Neural cell (in vitro differentiated cells): ENCODE data around the gene METTL3. TPM values are rescaled to one million over a fixed set of nuclear protein-coding genes. Genes with fewer than 3 reads are reported as not detected.

Experiments used
- H2AFZ ChIP-seq: fragments of 200-600, 300-800 bp; sonication (generic), shearing (Covaris generic); 2 replicates; pipeline ENCODE4 v1.6.0; 2014; ENCODE audit warnings: low read depth, mild to moderate bottlenecking, antibody characterized with exemption, low read length, moderate library complexity
- H3F3A ChIP-seq: fragments of 200-600 bp; shearing (Covaris generic); 2 replicates; pipeline ENCODE4 v1.6.1; 2016; ENCODE audit warnings: mild to moderate bottlenecking, moderate library complexity, mixed read lengths, antibody characterized with exemption, low read length; ENCODE audit not compliant: insufficient read depth, poor library complexity, severe bottlenecking
- H3K27ac ChIP-seq: fragments of 200-600, 300-800 bp; sonication (generic), shearing (Covaris generic); 2 replicates; pipeline ENCODE4 v1.5.1; 2014; ENCODE audit warnings: mild to moderate bottlenecking, low read length, moderate library complexity
- H3K27me3 ChIP-seq: fragments of 300-800, 200-600 bp; sonication (generic), shearing (Covaris generic); 2 replicates; pipeline ENCODE4 v1.6.0; 2014; ENCODE audit warnings: mild to moderate bottlenecking, low read depth, low read length, moderate library complexity; ENCODE audit not compliant: insufficient read depth
- H3K36me3 ChIP-seq: fragments of 300-800, 200-600 bp; sonication (generic), shearing (Covaris generic); 2 replicates; pipeline ENCODE4 v1.5.1; 2014; ENCODE audit warnings: mild to moderate bottlenecking, antibody characterized with exemption, low read length, moderate library complexity; ENCODE audit not compliant: insufficient read depth
- H3K4me2 ChIP-seq: fragments of 300-800, 200-600 bp; sonication (generic), shearing (Covaris generic); 2 replicates; pipeline ENCODE4 v1.6.0; 2014; ENCODE audit warnings: mild to moderate bottlenecking, low read length
- H3K4me3 ChIP-seq: fragments of 300-800, 200-600 bp; sonication (generic), shearing (Covaris generic); 2 replicates; pipeline ENCODE4 v1.5.1; 2014; ENCODE audit warnings: mild to moderate bottlenecking, low read length, moderate library complexity
- H3K79me2 ChIP-seq: fragments of 200-600 bp; shearing (Covaris generic); replicated peaks from 2 replicates; pipeline ENCODE4 v1.6.0; 2014; ENCODE audit warnings: mild to moderate bottlenecking, low read length, moderate library complexity; ENCODE audit not compliant: insufficient read depth
- H3K9ac ChIP-seq: fragments of 300-800, 200-600 bp; sonication (generic), shearing (Covaris generic); 2 replicates; pipeline ENCODE4 v1.6.1; 2016; ENCODE audit warnings: mild to moderate bottlenecking, low read length, mixed read lengths
- H3K9me2 ChIP-seq: fragments of 200-600 bp; shearing (Covaris generic); 2 replicates; pipeline ENCODE4 v1.6.1; 2016; ENCODE audit warnings: mild to moderate bottlenecking, low read length, mixed read lengths; ENCODE audit not compliant: insufficient read depth
- H3K9me3 ChIP-seq: fragments of 200-600, 300-800 bp; sonication (generic), shearing (Covaris generic); 2 replicates; pipeline ENCODE4 v1.6.1; 2016; ENCODE audit warnings: mild to moderate bottlenecking, mixed run types, low read length, moderate library complexity, mixed read lengths
- H4K20me1 ChIP-seq: fragments of 200-600 bp; shearing (Covaris generic); 2 replicates; pipeline ENCODE4 v1.6.1; 2016; ENCODE audit warnings: mild to moderate bottlenecking, mixed run types; ENCODE audit not compliant: insufficient read depth
- EP300 ChIP-seq: fragments of 450-650 bp; conservative IDR thresholded peaks from 2 replicates; pipeline ENCODE4 v1.6.1; 2014; ENCODE audit warnings: antibody characterized with exemption, mild to moderate bottlenecking, moderate library complexity; ENCODE audit not compliant: poor library complexity, severe bottlenecking
- EZH2 ChIP-seq: fragments of 200-600, 300-800 bp; shearing (Covaris generic), sonication (generic); IDR thresholded peaks from 2 replicates; pipeline ENCODE4 v1.6.1; 2014; ENCODE audit warnings: antibody characterized with exemption, low read length, borderline replicate concordance, mild to moderate bottlenecking; ENCODE audit not compliant: insufficient read depth, poor library complexity, severe bottlenecking
- MXI1 ChIP-seq: fragments of 450-650 bp; conservative IDR thresholded peaks from 2 replicates; pipeline ENCODE4 v1.6.1; 2014; ENCODE audit warnings: antibody characterized with exemption, mild to moderate bottlenecking; ENCODE audit not compliant: poor library complexity, severe bottlenecking
- RAD21 ChIP-seq: fragments of 450-650 bp; conservative IDR thresholded peaks from 2 replicates; pipeline ENCODE4 v1.6.1; 2014; ENCODE audit warnings: antibody characterized with exemption, mild to moderate bottlenecking, moderate library complexity
- SMC3 ChIP-seq: fragments of 450-650 bp; conservative IDR thresholded peaks from 2 replicates; pipeline ENCODE4 v1.6.1; 2014; ENCODE audit warnings: antibody characterized with exemption, mild to moderate bottlenecking, moderate library complexity; ENCODE audit not compliant: poor library complexity
- TAF1 ChIP-seq: IDR thresholded peaks from 2 replicates; pipeline ENCODE4 v1.6.1; 2012; ENCODE audit warnings: low read depth
- polyA plus RNA-seq: library from polyadenylated mRNA; depleted of rRNA; stranded (reverse); fragments of >200 nt; gene quantifications from 2 replicates; pipeline ENCODE4 v1.2.3, GENCODE V29; 2014
- TF ChIP-seq, protein P1 (sequence below): IDR thresholded peaks from 2 replicates; pipeline ENCODE4 v1.6.1; 2012; ENCODE audit warnings: borderline replicate concordance
- TF ChIP-seq, protein P2 (sequence below): fragments of 450-650 bp; IDR thresholded peaks from 2 replicates; pipeline ENCODE4 v1.5.1; 2014; ENCODE audit warnings: antibody characterized with exemption, mild to moderate bottlenecking, moderate library complexity; ENCODE audit not compliant: poor library complexity, severe bottlenecking

METTL3 gene
- polyA plus RNA-seq, 1 donor from 2014 or later, result 262 TPM

DNA sequence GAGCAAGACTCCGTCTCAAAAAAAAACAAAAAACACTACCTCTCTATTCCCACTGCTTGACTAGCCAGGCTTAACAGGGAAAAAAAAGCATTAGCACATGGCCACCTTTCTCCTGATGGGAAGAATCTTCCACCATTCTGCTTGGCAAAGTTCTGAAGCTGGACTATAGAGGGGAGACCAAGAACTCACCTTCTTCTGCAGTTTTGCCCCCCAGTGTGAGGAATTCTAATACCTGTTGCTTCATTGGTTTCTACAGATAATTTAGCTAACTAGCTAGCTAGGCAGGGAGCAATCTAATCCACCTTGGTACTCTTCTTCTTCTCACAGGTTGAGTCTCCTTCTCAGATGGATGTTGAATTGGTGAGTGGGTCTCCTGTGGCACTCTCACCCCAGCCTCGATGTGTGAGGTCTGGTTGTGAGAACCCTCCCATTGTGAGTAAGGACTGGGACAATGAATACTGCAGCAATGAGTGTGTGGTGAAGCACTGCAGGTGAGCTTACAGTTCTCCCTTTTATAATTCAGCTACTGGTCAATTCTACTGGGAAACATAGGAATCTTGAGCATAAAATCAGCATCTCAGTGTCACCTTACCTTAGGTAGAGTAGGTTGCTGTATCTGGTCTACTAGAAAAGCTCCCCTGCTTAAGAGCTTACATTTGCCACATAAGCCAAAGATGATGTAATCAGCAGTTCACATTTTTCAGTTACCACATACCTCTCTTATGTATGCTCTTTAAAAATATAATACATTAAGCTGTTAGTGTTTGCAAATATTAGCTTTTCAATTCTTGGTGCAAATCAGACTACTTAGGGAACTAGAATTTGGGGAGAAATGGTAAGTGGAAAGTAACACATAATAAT, 16.0 kb downstream of the METTL3 start:
- H3K9me2 ChIP-seq, result no peaks in the 10 kb centered on the region
- peaks cover 13% of the 10 kb centered on the region for H3K36me3 ChIP-seq
- H3K79me2 ChIP-seq, result no peaks in the 10 kb centered on the region
- no peaks in the 10 kb centered on the region for H4K20me1 ChIP-seq
- H3K4me3 ChIP-seq, result no peak overlapping the region
- TF ChIP-seq MXI1 (no peak), EP300 (no peak), EZH2 (no peak), RAD21 (no peak), TAF1 (no peak)
- no peaks in the 10 kb centered on the region for H3F3A ChIP-seq
- no peaks in the 10 kb centered on the region for H3K27me3 ChIP-seq
- no peak overlapping the region for H3K27ac ChIP-seq
- no peak overlapping the region for H3K9ac ChIP-seq
- no peak overlapping the region for H3K4me2 ChIP-seq
- H2AFZ ChIP-seq, result no peak overlapping the region
- H3K9me3 ChIP-seq, result no peaks in the 10 kb centered on the region

DNA sequence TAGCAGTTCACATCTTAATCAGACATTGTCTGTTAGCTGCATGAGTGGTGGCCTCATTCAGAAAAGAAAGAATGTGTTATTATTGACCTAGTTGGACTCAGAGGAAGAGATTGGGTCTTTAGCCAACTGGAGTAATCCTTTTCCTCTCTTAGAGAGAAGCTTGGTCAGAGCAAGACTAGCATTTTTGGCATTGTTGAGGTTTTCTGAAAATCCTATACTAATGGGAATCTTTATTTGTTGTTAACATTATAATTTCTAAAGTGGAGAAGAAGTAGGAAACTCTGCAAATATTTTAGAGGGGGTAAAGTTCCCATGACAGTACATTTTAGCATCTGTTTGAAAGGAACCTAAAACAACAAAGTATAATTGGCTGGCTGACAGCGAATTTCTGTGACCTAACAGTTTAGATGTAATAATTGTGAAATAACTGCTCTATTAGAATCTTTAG, 24.5 kb downstream of the METTL3 start:
- H3K36me3 ChIP-seq, result peaks cover 10% of the 10 kb centered on the region
- TF ChIP-seq RAD21, result no peak
- no peak for TF ChIP-seq TAF1
- TF ChIP-seq, protein P1, sequence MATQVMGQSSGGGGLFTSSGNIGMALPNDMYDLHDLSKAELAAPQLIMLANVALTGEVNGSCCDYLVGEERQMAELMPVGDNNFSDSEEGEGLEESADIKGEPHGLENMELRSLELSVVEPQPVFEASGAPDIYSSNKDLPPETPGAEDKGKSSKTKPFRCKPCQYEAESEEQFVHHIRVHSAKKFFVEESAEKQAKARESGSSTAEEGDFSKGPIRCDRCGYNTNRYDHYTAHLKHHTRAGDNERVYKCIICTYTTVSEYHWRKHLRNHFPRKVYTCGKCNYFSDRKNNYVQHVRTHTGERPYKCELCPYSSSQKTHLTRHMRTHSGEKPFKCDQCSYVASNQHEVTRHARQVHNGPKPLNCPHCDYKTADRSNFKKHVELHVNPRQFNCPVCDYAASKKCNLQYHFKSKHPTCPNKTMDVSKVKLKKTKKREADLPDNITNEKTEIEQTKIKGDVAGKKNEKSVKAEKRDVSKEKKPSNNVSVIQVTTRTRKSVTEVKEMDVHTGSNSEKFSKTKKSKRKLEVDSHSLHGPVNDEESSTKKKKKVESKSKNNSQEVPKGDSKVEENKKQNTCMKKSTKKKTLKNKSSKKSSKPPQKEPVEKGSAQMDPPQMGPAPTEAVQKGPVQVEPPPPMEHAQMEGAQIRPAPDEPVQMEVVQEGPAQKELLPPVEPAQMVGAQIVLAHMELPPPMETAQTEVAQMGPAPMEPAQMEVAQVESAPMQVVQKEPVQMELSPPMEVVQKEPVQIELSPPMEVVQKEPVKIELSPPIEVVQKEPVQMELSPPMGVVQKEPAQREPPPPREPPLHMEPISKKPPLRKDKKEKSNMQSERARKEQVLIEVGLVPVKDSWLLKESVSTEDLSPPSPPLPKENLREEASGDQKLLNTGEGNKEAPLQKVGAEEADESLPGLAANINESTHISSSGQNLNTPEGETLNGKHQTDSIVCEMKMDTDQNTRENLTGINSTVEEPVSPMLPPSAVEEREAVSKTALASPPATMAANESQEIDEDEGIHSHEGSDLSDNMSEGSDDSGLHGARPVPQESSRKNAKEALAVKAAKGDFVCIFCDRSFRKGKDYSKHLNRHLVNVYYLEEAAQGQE, result no peak
- TF ChIP-seq EZH2, result no peak
- TF ChIP-seq EP300, result no peak
- TF ChIP-seq, protein P2, sequence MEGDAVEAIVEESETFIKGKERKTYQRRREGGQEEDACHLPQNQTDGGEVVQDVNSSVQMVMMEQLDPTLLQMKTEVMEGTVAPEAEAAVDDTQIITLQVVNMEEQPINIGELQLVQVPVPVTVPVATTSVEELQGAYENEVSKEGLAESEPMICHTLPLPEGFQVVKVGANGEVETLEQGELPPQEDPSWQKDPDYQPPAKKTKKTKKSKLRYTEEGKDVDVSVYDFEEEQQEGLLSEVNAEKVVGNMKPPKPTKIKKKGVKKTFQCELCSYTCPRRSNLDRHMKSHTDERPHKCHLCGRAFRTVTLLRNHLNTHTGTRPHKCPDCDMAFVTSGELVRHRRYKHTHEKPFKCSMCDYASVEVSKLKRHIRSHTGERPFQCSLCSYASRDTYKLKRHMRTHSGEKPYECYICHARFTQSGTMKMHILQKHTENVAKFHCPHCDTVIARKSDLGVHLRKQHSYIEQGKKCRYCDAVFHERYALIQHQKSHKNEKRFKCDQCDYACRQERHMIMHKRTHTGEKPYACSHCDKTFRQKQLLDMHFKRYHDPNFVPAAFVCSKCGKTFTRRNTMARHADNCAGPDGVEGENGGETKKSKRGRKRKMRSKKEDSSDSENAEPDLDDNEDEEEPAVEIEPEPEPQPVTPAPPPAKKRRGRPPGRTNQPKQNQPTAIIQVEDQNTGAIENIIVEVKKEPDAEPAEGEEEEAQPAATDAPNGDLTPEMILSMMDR, result no peak
- no peak for TF ChIP-seq SMC3
- H3K4me3 ChIP-seq, result no peak overlapping the region
- H3K9me2 ChIP-seq, result no peaks in the 10 kb centered on the region
- H2AFZ ChIP-seq, result no peak overlapping the region
- H3K4me2 ChIP-seq, result no peak overlapping the region
- H3K9ac ChIP-seq, result no peak overlapping the region
- no peaks in the 10 kb centered on the region for H3F3A ChIP-seq
- H3K27me3 ChIP-seq, result no peaks in the 10 kb centered on the region
- no peaks in the 10 kb centered on the region for H4K20me1 ChIP-seq
- no peak overlapping the region for H3K27ac ChIP-seq
- peaks cover 3% of the 10 kb centered on the region for H3K79me2 ChIP-seq
- H3K9me3 ChIP-seq, result no peaks in the 10 kb centered on the region
